Astrocyte (in vitro differentiated cells and primary cell): ENCODE measurements around the gene ZBTB7A. TPM values are rescaled to one million over a fixed set of nuclear protein-coding genes. Genes with fewer than 3 reads are reported as not detected.
A peak's percentile ranks its signal among the peaks of the same experiment; 100 is the strongest.

Experiments
- DNase-seq: peaks from one replicate; pipeline ENCODE4 v3.0.0-alpha.2; 2010; ENCODE audit warnings: low read depth
- FAIRE-seq: peaks from 2 replicates; lab custom pipeline; 2011; peaks lifted over from hg19 to GRCh38; lab: Jason Lieb, UNC
- H2AFZ ChIP-seq: 2 replicates; pipeline ENCODE4 v1.6.0; 2012; ENCODE audit warnings: low read depth, low read length, inconsistent platforms
- H3K27ac ChIP-seq: 2 replicates; pipeline ENCODE4 v1.5.1; 2011; ENCODE audit warnings: low read depth, low read length, inconsistent platforms
- H3K27me3 ChIP-seq: 2 replicates; pipeline ENCODE4 v1.6.0; 2011; ENCODE audit warnings: low read length, inconsistent platforms; ENCODE audit not compliant: insufficient read depth
- H3K36me3 ChIP-seq: 2 replicates; pipeline ENCODE4 v1.5.1; 2011; ENCODE audit warnings: low read length, inconsistent platforms; ENCODE audit not compliant: insufficient read depth
- H3K4me1 ChIP-seq: 2 replicates; pipeline ENCODE4 v1.5.1; 2011; ENCODE audit warnings: low read length, inconsistent platforms; ENCODE audit not compliant: insufficient read depth
- H3K4me2 ChIP-seq: 2 replicates; pipeline ENCODE4 v1.6.0; 2012; ENCODE audit warnings: low read length, inconsistent platforms
- H3K4me3 ChIP-seq: 2 replicates; pipeline ENCODE4 v1.5.1; 2011; ENCODE audit warnings: low read depth, mild to moderate bottlenecking, low read length, inconsistent platforms; ENCODE audit not compliant: insufficient read depth
- H3K79me2 ChIP-seq: 2 replicates; pipeline ENCODE4 v1.6.0; 2012; ENCODE audit warnings: mild to moderate bottlenecking, low read length, inconsistent platforms; ENCODE audit not compliant: insufficient read depth
- H3K9ac ChIP-seq: 2 replicates; pipeline ENCODE4 v1.6.0; 2012; ENCODE audit warnings: mild to moderate bottlenecking, low read length, inconsistent platforms
- H3K9me3 ChIP-seq: 2 replicates; pipeline ENCODE4 v1.5.1; 2012; ENCODE audit warnings: low read depth, mild to moderate bottlenecking, low read length, inconsistent platforms; ENCODE audit not compliant: insufficient read depth
- H4K20me1 ChIP-seq: 2 replicates; pipeline ENCODE4 v1.6.0; 2012; ENCODE audit warnings: low read length, inconsistent platforms; ENCODE audit not compliant: insufficient read depth
- H3K27ac Mint-ChIP-seq: one replicate; pipeline ENCODE4 v1.8.0; 2021; ENCODE audit warnings: mild to moderate bottlenecking, mixed read lengths; ENCODE audit not compliant: unreplicated experiment
- H3K27me3 Mint-ChIP-seq: one replicate; pipeline ENCODE4 v1.8.0; 2021; ENCODE audit warnings: low read depth, mixed read lengths; ENCODE audit not compliant: unreplicated experiment
- H3K36me3 Mint-ChIP-seq: one replicate; pipeline ENCODE4 v1.8.0; 2021; ENCODE audit warnings: low read depth, mixed read lengths; ENCODE audit not compliant: unreplicated experiment
- H3K4me1 Mint-ChIP-seq: one replicate; pipeline ENCODE4 v1.8.0; 2021; ENCODE audit warnings: low read depth, mixed read lengths; ENCODE audit not compliant: unreplicated experiment
- H3K4me3 Mint-ChIP-seq: one replicate; pipeline ENCODE4 v1.8.0; 2021; ENCODE audit warnings: mild to moderate bottlenecking, moderate library complexity, mixed read lengths; ENCODE audit not compliant: unreplicated experiment
- H3K9me3 Mint-ChIP-seq: one replicate; pipeline ENCODE4 v1.8.0; 2021; ENCODE audit warnings: mild to moderate bottlenecking, mixed read lengths; ENCODE audit not compliant: unreplicated experiment
- EZH2 ChIP-seq: IDR thresholded peaks from 2 replicates; pipeline ENCODE4 v1.6.1; 2012; ENCODE audit warnings: mild to moderate bottlenecking, low read length, inconsistent platforms; ENCODE audit not compliant: insufficient read depth
- total RNA-seq: library from RNA; stranded (reverse); gene quantifications from 2 replicates; pipeline ENCODE4 v1.2.1, GENCODE V29; 2021
- TF ChIP-seq, protein P1 (sequence below): IDR thresholded peaks from 2 replicates; pipeline ENCODE4 v1.5.1; 2011; ENCODE audit warnings: low read depth, mild to moderate bottlenecking, inconsistent platforms, low read length, moderate library complexity; ENCODE audit not compliant: insufficient read depth

ZBTB7A gene
- total RNA-seq, 1 donor from 2014 or later: 24.3 TPM

DNA sequence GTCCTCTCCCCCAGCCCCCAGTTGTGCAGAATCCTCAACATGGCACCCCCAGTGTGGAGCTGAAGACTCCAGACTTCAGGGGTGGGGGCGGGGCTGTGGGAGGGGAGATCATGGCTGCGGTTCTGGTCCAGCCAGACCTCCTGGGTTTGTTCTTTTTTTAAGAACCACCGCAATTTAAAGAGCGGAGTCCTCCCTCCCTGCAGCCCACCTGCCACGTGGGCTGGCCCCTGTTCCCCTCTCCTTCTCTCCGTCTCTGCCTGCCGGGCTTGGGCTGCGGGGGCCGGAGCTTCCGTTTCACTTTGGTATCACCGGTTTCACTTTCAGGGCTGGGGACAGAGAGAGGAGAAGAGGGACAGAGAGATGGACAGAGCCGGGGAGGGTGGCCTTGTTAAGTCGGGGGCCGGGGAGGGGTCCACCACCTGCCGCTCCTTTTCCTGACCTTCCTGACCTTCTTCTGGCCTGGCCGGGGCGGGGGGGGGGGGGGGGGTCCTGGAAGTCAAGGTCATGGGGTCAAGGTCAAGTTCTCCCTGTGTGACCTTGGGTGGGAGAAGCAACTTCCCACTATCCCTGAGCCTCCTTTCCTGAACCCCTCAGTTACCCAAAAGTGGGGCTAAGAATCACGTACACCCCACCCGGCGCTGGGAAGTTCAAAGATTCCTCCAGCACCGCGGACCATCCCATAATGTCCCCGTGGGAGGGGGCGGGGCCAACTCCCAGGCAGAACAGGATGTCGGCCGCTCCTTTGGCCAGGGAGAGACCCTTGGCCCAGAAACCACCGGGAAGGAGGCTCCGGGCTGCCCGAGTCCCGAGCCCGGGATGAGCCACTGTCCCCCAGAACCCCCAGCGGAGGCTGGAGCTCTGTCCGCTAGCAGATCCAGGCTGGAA lies 11.3 kb upstream of the ZBTB7A start:
- no peaks in the 10 kb centered on the region for H3K36me3 Mint-ChIP-seq
- H3K27me3 Mint-ChIP-seq: peaks cover 2% of the 10 kb centered on the region
- H3K27ac Mint-ChIP-seq: no peak overlapping the region
- H3K4me1 ChIP-seq: no peaks in the 10 kb centered on the region
- DNase-seq (no peak), FAIRE-seq (no peak)
- H4K20me1 ChIP-seq: no peaks in the 10 kb centered on the region
- no peaks in the 10 kb centered on the region for H3K9me3 ChIP-seq
- H3K4me1 Mint-ChIP-seq: no peaks in the 10 kb centered on the region
- no peaks in the 10 kb centered on the region for H3K9me3 Mint-ChIP-seq
- H3K36me3 ChIP-seq: no peaks in the 10 kb centered on the region
- H3K4me3 ChIP-seq: peak overlapping the region; percentile 42
- peak overlapping the region; percentile 54 for H3K9ac ChIP-seq
- H3K4me3 Mint-ChIP-seq: no peak overlapping the region
- H3K27me3 ChIP-seq: no peaks in the 10 kb centered on the region
- H3K79me2 ChIP-seq: no peaks in the 10 kb centered on the region
- TF ChIP-seq EZH2: no peak
- peak overlapping the region; percentile 87 for H3K4me2 ChIP-seq
- H3K27ac ChIP-seq: no peak overlapping the region
- peak overlapping the region; percentile 80 for H2AFZ ChIP-seq

DNA sequence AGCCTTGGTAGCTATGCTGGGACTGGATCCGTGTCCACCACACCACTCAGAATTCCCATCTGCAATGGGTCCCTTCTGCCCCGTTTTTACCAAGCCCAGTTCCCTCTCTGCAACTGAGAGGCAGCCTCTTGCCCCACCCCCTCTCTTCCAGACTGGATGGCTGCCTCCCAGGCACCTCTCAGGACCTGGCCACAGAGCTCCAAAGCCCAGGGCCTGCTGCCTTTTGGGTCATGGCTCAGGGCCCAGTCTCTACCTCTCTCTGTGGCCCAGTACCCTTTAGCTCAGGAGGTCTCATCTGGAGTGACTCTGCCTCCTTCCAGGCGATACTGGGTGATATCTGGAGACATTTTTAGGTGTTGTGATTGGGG lies 10.3 kb upstream of the ZBTB7A start:
- H3K27me3 Mint-ChIP-seq: peaks cover 2% of the 10 kb centered on the region
- Histone ChIP-seq H3K9me3 (no peaks in the 10 kb centered on the region), H4K20me1 (no peaks in the 10 kb centered on the region), H3K27me3 (no peaks in the 10 kb centered on the region), H3K9ac (no peak overlapping the region), H3K4me3 (no peak overlapping the region), H2AFZ (no peak overlapping the region), H3K36me3 (no peaks in the 10 kb centered on the region), H3K4me1 (no peaks in the 10 kb centered on the region), H3K27ac (no peak overlapping the region), H3K79me2 (no peaks in the 10 kb centered on the region), H3K4me2 (no peak overlapping the region)
- H3K4me1 Mint-ChIP-seq: no peaks in the 10 kb centered on the region
- no peaks in the 10 kb centered on the region for H3K9me3 Mint-ChIP-seq
- H3K4me3 Mint-ChIP-seq: no peak overlapping the region
- DNase-seq (no peak), FAIRE-seq (no peak)
- H3K36me3 Mint-ChIP-seq: no peaks in the 10 kb centered on the region
- TF ChIP-seq EZH2: no peak
- TF ChIP-seq, protein P1, sequence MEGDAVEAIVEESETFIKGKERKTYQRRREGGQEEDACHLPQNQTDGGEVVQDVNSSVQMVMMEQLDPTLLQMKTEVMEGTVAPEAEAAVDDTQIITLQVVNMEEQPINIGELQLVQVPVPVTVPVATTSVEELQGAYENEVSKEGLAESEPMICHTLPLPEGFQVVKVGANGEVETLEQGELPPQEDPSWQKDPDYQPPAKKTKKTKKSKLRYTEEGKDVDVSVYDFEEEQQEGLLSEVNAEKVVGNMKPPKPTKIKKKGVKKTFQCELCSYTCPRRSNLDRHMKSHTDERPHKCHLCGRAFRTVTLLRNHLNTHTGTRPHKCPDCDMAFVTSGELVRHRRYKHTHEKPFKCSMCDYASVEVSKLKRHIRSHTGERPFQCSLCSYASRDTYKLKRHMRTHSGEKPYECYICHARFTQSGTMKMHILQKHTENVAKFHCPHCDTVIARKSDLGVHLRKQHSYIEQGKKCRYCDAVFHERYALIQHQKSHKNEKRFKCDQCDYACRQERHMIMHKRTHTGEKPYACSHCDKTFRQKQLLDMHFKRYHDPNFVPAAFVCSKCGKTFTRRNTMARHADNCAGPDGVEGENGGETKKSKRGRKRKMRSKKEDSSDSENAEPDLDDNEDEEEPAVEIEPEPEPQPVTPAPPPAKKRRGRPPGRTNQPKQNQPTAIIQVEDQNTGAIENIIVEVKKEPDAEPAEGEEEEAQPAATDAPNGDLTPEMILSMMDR: no peak
- H3K27ac Mint-ChIP-seq: no peak overlapping the region

DNA sequence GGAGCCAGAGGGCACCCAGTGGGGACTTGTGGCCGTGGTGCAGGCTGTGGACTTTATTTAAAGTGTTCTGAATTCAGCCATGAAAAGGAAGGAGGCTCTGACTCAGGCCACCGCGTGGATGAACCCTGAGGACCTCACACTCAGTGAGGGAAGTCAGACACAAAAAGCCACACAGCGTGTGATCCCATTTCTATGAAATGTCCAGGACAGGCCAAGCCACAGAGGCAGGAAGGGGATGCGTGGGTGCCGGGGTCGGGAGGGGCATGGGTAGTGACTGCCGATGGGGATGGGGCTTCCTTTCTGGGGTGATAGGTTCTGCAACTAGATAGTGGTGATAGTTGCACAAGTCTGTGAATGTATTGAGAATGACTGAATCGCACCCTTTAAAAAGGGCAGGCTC lies 8.7 kb upstream of the ZBTB7A start:
- Histone ChIP-seq H3K27ac (no peak overlapping the region), H3K4me3 (no peak overlapping the region), H2AFZ (peak overlapping the region; percentile 10), H3K4me2 (peak overlapping the region; percentile 13), H3K4me1 (no peaks in the 10 kb centered on the region), H3K9me3 (no peaks in the 10 kb centered on the region), H3K36me3 (no peaks in the 10 kb centered on the region), H3K9ac (no peak overlapping the region), H4K20me1 (no peaks in the 10 kb centered on the region), H3K27me3 (no peaks in the 10 kb centered on the region), H3K79me2 (no peaks in the 10 kb centered on the region)
- no peak overlapping the region for H3K27ac Mint-ChIP-seq
- no peaks in the 10 kb centered on the region for H3K4me1 Mint-ChIP-seq
- FAIRE-seq (no peak), DNase-seq (no peak)
- H3K4me3 Mint-ChIP-seq: no peak overlapping the region
- TF ChIP-seq, protein P1: no peak
- no peak for TF ChIP-seq EZH2
- peaks cover 2% of the 10 kb centered on the region for H3K27me3 Mint-ChIP-seq
- H3K9me3 Mint-ChIP-seq: no peaks in the 10 kb centered on the region
- no peaks in the 10 kb centered on the region for H3K36me3 Mint-ChIP-seq
